ENCODE results near the gene ZNF214. TPM values are rescaled to one million over a fixed set of nuclear protein-coding genes. Genes with fewer than 3 reads are reported as not detected.

Gene ZNF214
- total and polyA plus RNA-seq, 11 donors, result 0.23 to 2.0 (median 0.97) TPM

DNA sequence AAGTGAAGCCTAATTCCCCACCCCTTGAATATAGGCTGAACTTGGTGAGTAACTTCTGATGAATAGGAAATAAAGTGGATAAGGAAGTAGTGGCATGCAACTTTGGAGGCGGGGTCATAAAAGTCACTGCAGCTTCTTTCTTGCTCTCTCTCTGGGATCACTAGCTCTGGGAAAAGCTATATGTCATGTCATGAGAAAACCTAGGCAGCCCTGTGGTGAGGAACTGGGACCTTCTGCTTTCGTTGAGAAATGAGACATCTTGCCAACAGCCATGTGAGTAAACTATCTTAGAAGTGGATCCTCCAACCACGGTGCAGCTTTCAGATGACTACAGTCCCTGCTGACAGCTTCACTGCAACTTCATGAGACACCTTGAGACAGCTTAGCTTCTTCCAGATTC, 15.7 kb downstream of the ZNF214 start:
- Histone ChIP-seq H3K27ac (no peak overlapping the region), H3K27me3 (no peaks in the 10 kb centered on the region), H3K9me3 (no peaks in the 10 kb centered on the region), H3K4me3 (no peak overlapping the region), H3K36me3 (peaks cover 0 to 21% (median 10%) of the 10 kb centered on the region in 9 donors), H3K4me1 (no peaks in the 10 kb centered on the region)
- DNase-seq (no peak), ATAC-seq (peak in 1 of 4 donors; percentile 49)
- no peak for TF ChIP-seq POLR2A (IDR thresholded peaks at IDR 0.05)
- TF ChIP-seq, protein P1, sequence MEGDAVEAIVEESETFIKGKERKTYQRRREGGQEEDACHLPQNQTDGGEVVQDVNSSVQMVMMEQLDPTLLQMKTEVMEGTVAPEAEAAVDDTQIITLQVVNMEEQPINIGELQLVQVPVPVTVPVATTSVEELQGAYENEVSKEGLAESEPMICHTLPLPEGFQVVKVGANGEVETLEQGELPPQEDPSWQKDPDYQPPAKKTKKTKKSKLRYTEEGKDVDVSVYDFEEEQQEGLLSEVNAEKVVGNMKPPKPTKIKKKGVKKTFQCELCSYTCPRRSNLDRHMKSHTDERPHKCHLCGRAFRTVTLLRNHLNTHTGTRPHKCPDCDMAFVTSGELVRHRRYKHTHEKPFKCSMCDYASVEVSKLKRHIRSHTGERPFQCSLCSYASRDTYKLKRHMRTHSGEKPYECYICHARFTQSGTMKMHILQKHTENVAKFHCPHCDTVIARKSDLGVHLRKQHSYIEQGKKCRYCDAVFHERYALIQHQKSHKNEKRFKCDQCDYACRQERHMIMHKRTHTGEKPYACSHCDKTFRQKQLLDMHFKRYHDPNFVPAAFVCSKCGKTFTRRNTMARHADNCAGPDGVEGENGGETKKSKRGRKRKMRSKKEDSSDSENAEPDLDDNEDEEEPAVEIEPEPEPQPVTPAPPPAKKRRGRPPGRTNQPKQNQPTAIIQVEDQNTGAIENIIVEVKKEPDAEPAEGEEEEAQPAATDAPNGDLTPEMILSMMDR (IDR thresholded peaks at IDR 0.05), result no peak
- intact Hi-C loops (cut with DNase I), result no loop called here
- 24 to 39% (median 33%) methylated on average over 3 of the region's 3 CpGs for WGBS, 4 donors

DNA sequence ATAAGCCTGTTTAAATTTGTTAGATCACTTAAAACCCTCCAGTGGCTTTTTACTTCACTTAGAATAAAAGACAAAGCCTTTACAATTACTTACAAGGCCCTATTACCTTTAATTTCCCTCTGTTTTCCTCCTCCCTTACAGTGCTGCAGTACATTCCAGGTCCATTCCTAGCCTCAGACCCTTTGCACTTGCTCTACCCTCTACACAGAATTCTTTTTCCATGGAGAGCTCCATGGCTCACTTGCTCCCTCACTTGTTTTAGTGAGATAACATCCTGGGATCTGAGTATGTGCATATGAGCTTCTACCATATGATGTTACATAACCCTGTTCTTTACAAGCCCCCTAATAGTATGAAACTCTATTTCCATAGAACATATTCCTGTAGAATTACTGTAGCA, 24.4 kb downstream of the ZNF214 start:
- intact Hi-C loops (cut with DNase I), result no loop called here
- H3K36me3 ChIP-seq, result peaks cover 0 to 8% (median 4%) of the 10 kb centered on the region in 9 donors
- H3K9me3 ChIP-seq, result no peaks in the 10 kb centered on the region
- H3K4me1 ChIP-seq, result no peaks in the 10 kb centered on the region
- no peak for TF ChIP-seq POLR2A (IDR thresholded peaks at IDR 0.05)
- TF ChIP-seq, protein P1 (IDR thresholded peaks at IDR 0.05), result no peak
- H3K27ac ChIP-seq, result no peak overlapping the region
- H3K27me3 ChIP-seq, result no peaks in the 10 kb centered on the region
- no peak for ATAC-seq
- DNase-seq, result no peak
- no peak overlapping the region for H3K4me3 ChIP-seq

GRCh38 chr11:6992457-6993417, 27.4 kb downstream of the ZNF214 start:
- H3K36me3 ChIP-seq, result no peaks in the 10 kb centered on the region
- 48 to 55% (median 50%) methylated on average over 11 of the region's 11 CpGs for WGBS, 4 donors
- no peaks in the 10 kb centered on the region for H3K27me3 ChIP-seq
- H3K27ac ChIP-seq, result peak overlapping the region in 1 of 12 donors; percentile 61
- intact Hi-C loops (cut with DNase I), result no loop called here
- no peak overlapping the region for H3K4me3 ChIP-seq
- no peak for ATAC-seq
- no peaks in the 10 kb centered on the region for H3K4me1 ChIP-seq
- TF ChIP-seq, protein P1 (IDR thresholded peaks at IDR 0.05), result no peak
- TF ChIP-seq POLR2A (IDR thresholded peaks at IDR 0.05), result no peak
- no peak for DNase-seq
- H3K9me3 ChIP-seq, result no peaks in the 10 kb centered on the region

- Histone ChIP-seq H3K27ac (peak overlapping the region in 1 of 12 donors; percentile 61), H3K9me3 (no peaks in the 10 kb centered on the region), H3K4me1 (no peaks in the 10 kb centered on the region), H3K36me3 (no peaks in the 10 kb centered on the region), H3K4me3 (no peak overlapping the region), H3K27me3 (no peaks in the 10 kb centered on the region)
- 67 to 85% (median 79%) methylated on average over 2 of the region's 2 CpGs for WGBS, 4 donors
- ATAC-seq (no peak), DNase-seq (no peak)
- TF ChIP-seq, protein P1 (IDR thresholded peaks at IDR 0.05), result no peak
- TF ChIP-seq POLR2A (IDR thresholded peaks at IDR 0.05), result no peak
- intact Hi-C loops (cut with DNase I), result no loop called here
These were observed 28.1 kb downstream of the ZNF214 start for GRCh38 chr11:6992026-6992425.
